ENCODE data around the gene ROR1.
A peak's percentile ranks its signal among the peaks of the same experiment; 100 is the strongest.

Gene ROR1

GRCh38 chr1:64124704-64125440, 351.1 kb downstream of the ROR1 start:
- ATAC-seq: no peak
- Mint-ChIP-seq H3K27ac (no peak overlapping the region), H3K36me3 (ENCODE audit: low read depth) (no peaks in the 10 kb centered on the region), H3K4me1 (no peaks in the 10 kb centered on the region), H3K27me3 (peaks cover 3% of the 10 kb centered on the region), H3K9me3 (no peaks in the 10 kb centered on the region), H3K4me3 (no peak overlapping the region)
- DNase-seq: no peak

GRCh38 chr1:64126581-64126980, 352.8 kb downstream of the ROR1 start:
- no peak for ATAC-seq
- Mint-ChIP-seq H3K27me3 (peaks cover 3% of the 10 kb centered on the region), H3K27ac (no peak overlapping the region), H3K9me3 (no peaks in the 10 kb centered on the region), H3K4me3 (no peak overlapping the region), H3K4me1 (no peaks in the 10 kb centered on the region), H3K36me3 (ENCODE audit: low read depth) (no peaks in the 10 kb centered on the region)
- DNase-seq: no peak

GRCh38 chr1:64127297-64127696, 353.5 kb downstream of the ROR1 start:
- Mint-ChIP-seq H3K27ac (no peak overlapping the region), H3K4me3 (no peak overlapping the region), H3K4me1 (no peaks in the 10 kb centered on the region), H3K27me3 (peaks cover 3% of the 10 kb centered on the region), H3K36me3 (ENCODE audit: low read depth) (no peaks in the 10 kb centered on the region), H3K9me3 (no peaks in the 10 kb centered on the region)
- ATAC-seq: no peak
- DNase-seq: no peak

- no peak for ATAC-seq
- DNase-seq: no peak
- Mint-ChIP-seq H3K27ac (no peak overlapping the region), H3K9me3 (no peaks in the 10 kb centered on the region), H3K4me1 (no peaks in the 10 kb centered on the region), H3K4me3 (no peak overlapping the region), H3K36me3 (ENCODE audit: low read depth) (no peaks in the 10 kb centered on the region), H3K27me3 (no peaks in the 10 kb centered on the region)
Measured at GRCh38 chr1:64129701-64130100, 355.9 kb downstream of the ROR1 start.

- Mint-ChIP-seq H3K4me1 (no peaks in the 10 kb centered on the region), H3K9me3 (no peaks in the 10 kb centered on the region), H3K36me3 (ENCODE audit: low read depth) (no peaks in the 10 kb centered on the region), H3K27ac (no peak overlapping the region), H3K27me3 (no peaks in the 10 kb centered on the region), H3K4me3 (no peak overlapping the region)
- no peak for DNase-seq
- no peak for ATAC-seq
Measured at GRCh38 chr1:64131155-64131554, 357.3 kb downstream of the ROR1 start.

DNA sequence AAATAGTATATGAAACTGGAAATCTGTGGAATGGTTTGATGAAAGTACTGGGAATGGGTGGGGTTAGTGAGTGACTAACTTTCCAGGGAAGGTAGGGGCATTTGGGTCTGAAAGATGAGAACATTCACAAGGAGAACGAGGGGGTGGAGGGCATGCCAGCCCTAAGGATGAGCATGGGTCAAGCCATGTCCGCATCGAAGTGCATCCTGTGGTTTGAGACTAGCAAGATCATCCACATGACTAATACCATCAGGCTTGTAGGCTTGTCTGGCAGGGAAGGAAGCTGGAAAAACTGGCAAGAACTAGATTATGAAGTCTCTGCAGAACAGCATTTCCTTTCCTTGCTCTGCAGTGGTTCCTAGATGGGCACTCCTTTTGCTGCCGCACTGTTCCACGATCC, 359.2 kb downstream of the ROR1 start:
- ATAC-seq (no peak), DNase-seq (no peak)
- no peak overlapping the region for H3K4me3 Mint-ChIP-seq
- no peaks in the 10 kb centered on the region for H3K36me3 Mint-ChIP-seq (ENCODE audit: low read depth)
- peaks cover 2% of the 10 kb centered on the region for H3K27me3 Mint-ChIP-seq
- no peaks in the 10 kb centered on the region for H3K9me3 Mint-ChIP-seq
- H3K27ac Mint-ChIP-seq: no peak overlapping the region
- no peaks in the 10 kb centered on the region for H3K4me1 Mint-ChIP-seq

DNA sequence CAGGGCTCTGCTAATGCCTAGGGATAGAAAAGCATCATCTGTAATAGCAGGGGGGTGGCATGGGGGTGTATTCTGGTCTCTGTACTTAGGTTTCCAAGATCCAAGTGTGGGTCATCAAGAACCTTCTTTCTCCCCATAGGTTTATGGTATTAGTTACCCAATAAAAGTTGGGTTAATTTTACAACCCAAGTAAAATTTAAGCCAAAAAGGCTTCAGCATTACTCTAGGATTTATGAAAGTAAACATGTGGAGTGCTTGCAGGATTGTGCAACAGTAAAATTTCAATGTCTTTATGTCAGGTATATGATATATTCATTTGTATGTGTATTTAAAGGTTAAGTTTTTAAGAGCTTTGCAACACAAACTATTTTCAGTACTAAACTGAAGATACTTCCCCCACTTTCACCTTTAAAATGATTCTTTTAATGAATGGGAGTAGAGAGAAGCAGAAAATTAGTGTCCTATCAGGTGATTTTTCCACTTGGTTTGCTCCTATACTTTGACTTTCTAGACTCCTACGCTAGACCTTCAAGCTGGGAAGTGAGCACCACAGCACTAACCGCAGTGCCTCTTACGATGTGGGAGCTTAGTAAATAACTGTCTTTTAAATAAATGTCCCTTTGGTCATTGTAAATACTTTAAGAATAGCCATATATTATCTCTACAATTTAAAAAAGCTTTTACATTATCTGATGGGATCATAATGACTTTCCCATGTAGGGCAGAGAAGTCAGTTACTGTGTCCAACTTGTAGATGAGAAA, 361.8 kb downstream of the ROR1 start:
- DNase-seq (no peak), ATAC-seq (no peak)
- no peaks in the 10 kb centered on the region for H3K9me3 Mint-ChIP-seq
- no peaks in the 10 kb centered on the region for H3K36me3 Mint-ChIP-seq (ENCODE audit: low read depth)
- H3K4me1 Mint-ChIP-seq: no peaks in the 10 kb centered on the region
- H3K4me3 Mint-ChIP-seq: no peak overlapping the region
- peaks cover 2% of the 10 kb centered on the region for H3K27me3 Mint-ChIP-seq
- H3K27ac Mint-ChIP-seq: no peak overlapping the region

GRCh38 chr1:64136296-64136695, 362.5 kb downstream of the ROR1 start:
- Mint-ChIP-seq H3K36me3 (ENCODE audit: low read depth) (no peaks in the 10 kb centered on the region), H3K27ac (no peak overlapping the region), H3K4me3 (no peak overlapping the region), H3K27me3 (peaks cover 2% of the 10 kb centered on the region), H3K9me3 (no peaks in the 10 kb centered on the region), H3K4me1 (no peaks in the 10 kb centered on the region)
- DNase-seq (no peak), ATAC-seq (no peak)

GRCh38 chr1:64136752-64137411, 363.1 kb downstream of the ROR1 start:
- no peak overlapping the region for H3K4me3 Mint-ChIP-seq
- H3K27me3 Mint-ChIP-seq: peaks cover 2% of the 10 kb centered on the region
- H3K27ac Mint-ChIP-seq: no peak overlapping the region
- DNase-seq (peak; percentile 72), ATAC-seq (peak; percentile 52)
- no peaks in the 10 kb centered on the region for H3K4me1 Mint-ChIP-seq
- H3K9me3 Mint-ChIP-seq: no peaks in the 10 kb centered on the region
- H3K36me3 Mint-ChIP-seq (ENCODE audit: low read depth): no peaks in the 10 kb centered on the region

- H3K4me1 Mint-ChIP-seq: no peaks in the 10 kb centered on the region
- H3K4me3 Mint-ChIP-seq: no peak overlapping the region
- peaks cover 2% of the 10 kb centered on the region for H3K27me3 Mint-ChIP-seq
- H3K27ac Mint-ChIP-seq: no peak overlapping the region
- no peak for DNase-seq
- no peak for ATAC-seq
- H3K9me3 Mint-ChIP-seq: no peaks in the 10 kb centered on the region
- H3K36me3 Mint-ChIP-seq (ENCODE audit: low read depth): no peaks in the 10 kb centered on the region
Measured at GRCh38 chr1:64137412-64137803, 363.6 kb downstream of the ROR1 start.

- no peaks in the 10 kb centered on the region for H3K4me1 Mint-ChIP-seq
- H3K27ac Mint-ChIP-seq: no peak overlapping the region
- no peaks in the 10 kb centered on the region for H3K36me3 Mint-ChIP-seq (ENCODE audit: low read depth)
- no peaks in the 10 kb centered on the region for H3K9me3 Mint-ChIP-seq
- H3K4me3 Mint-ChIP-seq: no peak overlapping the region
- ATAC-seq (no peak), DNase-seq (no peak)
- H3K27me3 Mint-ChIP-seq: peaks cover 5% of the 10 kb centered on the region
Measured at GRCh38 chr1:64139877-64140276, 366.1 kb downstream of the ROR1 start.

DNA sequence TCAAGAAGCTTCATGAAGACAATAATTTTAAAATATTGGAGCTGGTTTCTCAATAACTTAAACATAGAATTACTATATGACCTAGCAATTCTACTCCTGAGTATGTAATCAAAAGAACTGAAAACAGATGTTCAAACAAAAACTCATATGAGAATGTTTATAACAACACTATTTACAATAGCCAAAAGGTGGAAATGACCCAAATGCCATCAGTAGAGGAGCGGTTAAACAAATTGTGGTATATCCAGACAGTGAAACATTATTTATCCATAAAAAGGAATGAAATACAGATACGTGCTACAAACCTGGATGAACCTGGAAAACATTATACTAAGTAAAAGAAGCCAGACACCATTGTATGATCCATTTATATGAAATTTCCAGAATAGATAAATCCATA, 366.8 kb downstream of the ROR1 start:
- no peak overlapping the region for H3K27ac Mint-ChIP-seq
- no peak overlapping the region for H3K4me3 Mint-ChIP-seq
- H3K4me1 Mint-ChIP-seq: no peaks in the 10 kb centered on the region
- H3K9me3 Mint-ChIP-seq: no peaks in the 10 kb centered on the region
- peaks cover 5% of the 10 kb centered on the region for H3K27me3 Mint-ChIP-seq
- H3K36me3 Mint-ChIP-seq (ENCODE audit: low read depth): no peaks in the 10 kb centered on the region
- DNase-seq (no peak), ATAC-seq (no peak)

DNA sequence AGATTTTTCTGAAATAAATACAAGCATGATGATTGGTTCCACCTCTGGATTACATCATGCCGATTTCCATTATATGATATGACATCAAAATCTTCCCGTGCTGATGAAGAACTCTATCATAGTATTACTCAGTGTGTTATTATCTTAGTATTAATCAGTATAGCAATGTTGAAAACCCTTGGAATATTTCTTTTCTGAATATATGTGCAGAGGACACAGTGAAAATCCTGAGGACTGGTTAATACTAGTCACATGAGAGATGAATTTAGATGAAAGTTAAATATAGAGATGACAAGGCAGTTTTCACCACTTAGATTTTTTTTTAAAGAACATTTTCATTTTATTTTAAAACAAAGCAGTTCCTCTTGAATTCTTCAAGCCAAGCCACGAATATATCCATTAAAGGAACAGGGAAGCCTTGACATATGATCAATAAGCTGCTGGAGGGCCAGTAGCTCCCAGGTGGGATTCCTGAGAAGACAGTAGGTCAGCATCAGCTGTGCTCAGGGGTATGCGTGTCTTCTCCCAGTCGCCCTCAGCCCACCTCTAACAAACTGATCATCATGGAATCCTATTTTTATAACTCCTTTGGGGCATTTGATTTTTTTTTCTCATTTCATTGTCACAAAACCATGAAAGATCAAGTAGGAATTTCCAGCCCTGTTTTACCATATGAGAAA, 373.4 kb downstream of the ROR1 start:
- Mint-ChIP-seq H3K27ac (no peak overlapping the region), H3K4me1 (peaks cover 3% of the 10 kb centered on the region), H3K27me3 (peaks cover 11% of the 10 kb centered on the region), H3K36me3 (ENCODE audit: low read depth) (no peaks in the 10 kb centered on the region), H3K4me3 (no peak overlapping the region), H3K9me3 (no peaks in the 10 kb centered on the region)
- DNase-seq: no peak
- no peak for ATAC-seq

GRCh38 chr1:64147759-64148158, 373.9 kb downstream of the ROR1 start:
- no peaks in the 10 kb centered on the region for H3K36me3 Mint-ChIP-seq (ENCODE audit: low read depth)
- peaks cover 11% of the 10 kb centered on the region for H3K27me3 Mint-ChIP-seq
- no peak overlapping the region for H3K4me3 Mint-ChIP-seq
- H3K4me1 Mint-ChIP-seq: peaks cover 3% of the 10 kb centered on the region
- ATAC-seq: no peak
- DNase-seq: no peak
- no peak overlapping the region for H3K27ac Mint-ChIP-seq
- no peaks in the 10 kb centered on the region for H3K9me3 Mint-ChIP-seq
